Stimulated activated CD8-positive, alpha-beta memory T cell treated with anti-CD3 and anti-CD28 coated beads, Interleukin-4, amount 100 ng/mL, for 48 hours (primary cell): ENCODE measurements around the gene ARHGAP5.
"Not testable (repeated sequence)": the region's sequence is repeated elsewhere in the genome, so short reads cannot be mapped to it uniquely, and the experiment has no call there.

ENCODE experiments used
- DNase-seq: peaks from one replicate; pipeline ENCODE4 v3.0.0-alpha.2; 2020

ARHGAP5 gene

GRCh38 chr14:32126899-32127730, 50.0 kb downstream of the ARHGAP5 start:
- not testable (repeated sequence) for DNase-seq

- not testable (repeated sequence) for DNase-seq
Observed at GRCh38 chr14:32127731-32128654, 50.9 kb downstream of the ARHGAP5 start.

- no peak for DNase-seq
Observed at GRCh38 chr14:32128703-32129102, 51.6 kb downstream of the ARHGAP5 start.

GRCh38 chr14:32129124-32129523, 52.0 kb downstream of the ARHGAP5 start:
- DNase-seq: no peak

- not testable (repeated sequence) for DNase-seq
Observed at GRCh38 chr14:32131689-32132088, 54.6 kb downstream of the ARHGAP5 start.

GRCh38 chr14:32134448-32135097, 57.5 kb downstream of the ARHGAP5 start:
- DNase-seq: no peak

- DNase-seq: no peak
Observed at GRCh38 chr14:32136027-32136825, 59.1 kb downstream of the ARHGAP5 start.

- DNase-seq: no peak
Observed at GRCh38 chr14:32137313-32137712, 60.2 kb downstream of the ARHGAP5 start.

GRCh38 chr14:32137892-32138291, 60.8 kb downstream of the ARHGAP5 start:
- no peak for DNase-seq

- DNase-seq: no peak
Observed at GRCh38 chr14:32142341-32142740, 65.2 kb downstream of the ARHGAP5 start.

- no peak for DNase-seq
Observed at GRCh38 chr14:32142754-32143437, 65.8 kb downstream of the ARHGAP5 start.

GRCh38 chr14:32150392-32150791, 73.3 kb downstream of the ARHGAP5 start:
- DNase-seq: no peak

GRCh38 chr14:32166029-32166428, 88.9 kb downstream of the ARHGAP5 start:
- DNase-seq: no peak

- DNase-seq: no peak
Observed at GRCh38 chr14:32166924-32167323, 89.8 kb downstream of the ARHGAP5 start.

GRCh38 chr14:32167907-32168306, 90.8 kb downstream of the ARHGAP5 start:
- DNase-seq: no peak

GRCh38 chr14:32169191-32169590, 92.1 kb downstream of the ARHGAP5 start:
- DNase-seq: no peak

- no peak for DNase-seq
Observed at GRCh38 chr14:32171469-32171868, 94.4 kb downstream of the ARHGAP5 start.

- no peak for DNase-seq
Observed at GRCh38 chr14:32183151-32184058, 106.3 kb downstream of the ARHGAP5 start.

GRCh38 chr14:32185097-32185496, 108.0 kb downstream of the ARHGAP5 start:
- no peak for DNase-seq

GRCh38 chr14:32186248-32186647, 109.1 kb downstream of the ARHGAP5 start:
- no peak for DNase-seq

- no peak for DNase-seq
Observed at GRCh38 chr14:32189811-32190210, 112.7 kb downstream of the ARHGAP5 start.
